ENCODE measurements around the gene EGFLAM. TPM values are rescaled to one million over a fixed set of nuclear protein-coding genes. Genes with fewer than 3 reads are reported as not detected.

Gene EGFLAM
- total and polyA plus RNA-seq, 10 of the 15 experiments (the other 5 are each of a cell fraction or from before 2014, with no cell fraction given): 0.37 TPM; not detected in 9

- intact Hi-C loops (cut with micrococcal nuclease; ENCODE audit: unreplicated experiment): no loop called here
- Histone ChIP-seq H3K9ac (ENCODE audit: control insufficient read depth, insufficient read depth, low read length) (no peak overlapping the region), H3K9me3 (replicated peaks; ENCODE audit: control insufficient read depth, insufficient read depth, low read length) (peaks cover 1% of the 10 kb centered on the region; the same call in 1 of the 3 replicates), H3K4me2 (ENCODE audit: control insufficient read depth, insufficient read depth) (no peak overlapping the region), H4K20me1 (ENCODE audit: control insufficient read depth, insufficient read depth) (no peaks in the 10 kb centered on the region; the same call in 1 of the 2 replicates), H3K4me3 (no peak overlapping the region), H3K36me3 (ENCODE audit: control insufficient read depth in 2 of 2, insufficient read depth in 2 of 2, low read length in 1 of 2) (no peaks in the 10 kb centered on the region), H3K79me2 (ENCODE audit: control insufficient read depth, insufficient read depth, low read length) (no peaks in the 10 kb centered on the region), H3K27me3 (replicated peaks in 1 of 2; ENCODE audit: control insufficient read depth in 2 of 2, insufficient read depth in 2 of 2, low read length in 1 of 2) (peaks cover 0 to 2% of the 10 kb centered on the region in 2 experiments; a peak in 1 of 4 replicates), H2AFZ (ENCODE audit: control insufficient read depth, low read depth, low read length) (no peak overlapping the region), H3K4me1 (ENCODE audit: control insufficient read depth, insufficient read depth, low read length) (no peaks in the 10 kb centered on the region), H3K27ac (ENCODE audit: control insufficient read depth, insufficient read depth) (no peak overlapping the region)
- DNase-seq (ENCODE audit: low read depth, low spot score) (no peak), FAIRE-seq (no peak), ATAC-seq (no peak)
- ChIA-PET POLR2A (no interaction called here), CTCF (interaction anchor here (0.7 kb wide), 1 partner anchor 572 kb away, joined by 4 read pairs; no protein-coding TSS in a partner anchor), RAD21 (ENCODE audit: unreplicated experiment) (no interaction called here), SMC1A (ENCODE audit: uncharacterized antibody, unreplicated experiment) (no interaction called here)
- WGBS (ENCODE audit: insufficient coverage, insufficient replicate concordance, low lambda C conversion rate, missing lambda C conversion rate): 0% methylated on average over 2 of the region's 2 CpGs
- in situ Hi-C loops (cut with MboI): no loop called here
- BruUV-seq (replicated peaks): no TSS peak
- no peak for TF ChIP-seq NBN (IDR thresholded peaks at IDR 0.05)
- TF ChIP-seq RUNX3 (IDR thresholded peaks at IDR 0.05; ENCODE audit: low read length): no peak
- no peak for TF ChIP-seq NR2C2 (IDR thresholded peaks at IDR 0.05; ENCODE audit: borderline replicate concordance, control insufficient read depth, insufficient read length, low read depth)
- no peak for TF ChIP-seq PKNOX1 (IDR thresholded peaks at IDR 0.05)
- TF ChIP-seq NRF1 (conservative IDR thresholded peaks at IDR 0.05; ENCODE audit: low read depth, low read length): no peak
- TF ChIP-seq E2F4 (IDR thresholded peaks at IDR 0.05; ENCODE audit: low read depth, low read length): no peak
- TF ChIP-seq, protein P1, sequence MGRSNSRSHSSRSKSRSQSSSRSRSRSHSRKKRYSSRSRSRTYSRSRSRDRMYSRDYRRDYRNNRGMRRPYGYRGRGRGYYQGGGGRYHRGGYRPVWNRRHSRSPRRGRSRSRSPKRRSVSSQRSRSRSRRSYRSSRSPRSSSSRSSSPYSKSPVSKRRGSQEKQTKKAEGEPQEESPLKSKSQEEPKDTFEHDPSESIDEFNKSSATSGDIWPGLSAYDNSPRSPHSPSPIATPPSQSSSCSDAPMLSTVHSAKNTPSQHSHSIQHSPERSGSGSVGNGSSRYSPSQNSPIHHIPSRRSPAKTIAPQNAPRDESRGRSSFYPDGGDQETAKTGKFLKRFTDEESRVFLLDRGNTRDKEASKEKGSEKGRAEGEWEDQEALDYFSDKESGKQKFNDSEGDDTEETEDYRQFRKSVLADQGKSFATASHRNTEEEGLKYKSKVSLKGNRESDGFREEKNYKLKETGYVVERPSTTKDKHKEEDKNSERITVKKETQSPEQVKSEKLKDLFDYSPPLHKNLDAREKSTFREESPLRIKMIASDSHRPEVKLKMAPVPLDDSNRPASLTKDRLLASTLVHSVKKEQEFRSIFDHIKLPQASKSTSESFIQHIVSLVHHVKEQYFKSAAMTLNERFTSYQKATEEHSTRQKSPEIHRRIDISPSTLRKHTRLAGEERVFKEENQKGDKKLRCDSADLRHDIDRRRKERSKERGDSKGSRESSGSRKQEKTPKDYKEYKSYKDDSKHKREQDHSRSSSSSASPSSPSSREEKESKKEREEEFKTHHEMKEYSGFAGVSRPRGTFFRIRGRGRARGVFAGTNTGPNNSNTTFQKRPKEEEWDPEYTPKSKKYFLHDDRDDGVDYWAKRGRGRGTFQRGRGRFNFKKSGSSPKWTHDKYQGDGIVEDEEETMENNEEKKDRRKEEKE (IDR thresholded peaks at IDR 0.05): no peak
- TF ChIP-seq ASH2L (IDR thresholded peaks at IDR 0.05; ENCODE audit: borderline replicate concordance, low read depth): no peak
- no peak for TF ChIP-seq HDGF (IDR thresholded peaks at IDR 0.05)
- no peak for TF ChIP-seq MYC (IDR thresholded peaks at IDR 0.05; ENCODE audit: insufficient read depth, insufficient read length, insufficient replicate concordance, low read length, severe bottlenecking)
- TF ChIP-seq, protein P2, sequence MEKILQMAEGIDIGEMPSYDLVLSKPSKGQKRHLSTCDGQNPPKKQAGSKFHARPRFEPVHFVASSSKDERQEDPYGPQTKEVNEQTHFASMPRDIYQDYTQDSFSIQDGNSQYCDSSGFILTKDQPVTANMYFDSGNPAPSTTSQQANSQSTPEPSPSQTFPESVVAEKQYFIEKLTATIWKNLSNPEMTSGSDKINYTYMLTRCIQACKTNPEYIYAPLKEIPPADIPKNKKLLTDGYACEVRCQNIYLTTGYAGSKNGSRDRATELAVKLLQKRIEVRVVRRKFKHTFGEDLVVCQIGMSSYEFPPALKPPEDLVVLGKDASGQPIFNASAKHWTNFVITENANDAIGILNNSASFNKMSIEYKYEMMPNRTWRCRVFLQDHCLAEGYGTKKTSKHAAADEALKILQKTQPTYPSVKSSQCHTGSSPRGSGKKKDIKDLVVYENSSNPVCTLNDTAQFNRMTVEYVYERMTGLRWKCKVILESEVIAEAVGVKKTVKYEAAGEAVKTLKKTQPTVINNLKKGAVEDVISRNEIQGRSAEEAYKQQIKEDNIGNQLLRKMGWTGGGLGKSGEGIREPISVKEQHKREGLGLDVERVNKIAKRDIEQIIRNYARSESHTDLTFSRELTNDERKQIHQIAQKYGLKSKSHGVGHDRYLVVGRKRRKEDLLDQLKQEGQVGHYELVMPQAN (conservative IDR thresholded peaks at IDR 0.05): no peak
- no peak for TF ChIP-seq CBX3 (IDR thresholded peaks at IDR 0.05; ENCODE audit: borderline replicate concordance, low read depth)
- TF ChIP-seq MXI1 (IDR thresholded peaks at IDR 0.05; ENCODE audit: low read depth, low read length): no peak
- no peak for TF ChIP-seq KLF5 (IDR thresholded peaks at IDR 0.05; ENCODE audit: partially characterized antibody)
- TF ChIP-seq, protein P3, sequence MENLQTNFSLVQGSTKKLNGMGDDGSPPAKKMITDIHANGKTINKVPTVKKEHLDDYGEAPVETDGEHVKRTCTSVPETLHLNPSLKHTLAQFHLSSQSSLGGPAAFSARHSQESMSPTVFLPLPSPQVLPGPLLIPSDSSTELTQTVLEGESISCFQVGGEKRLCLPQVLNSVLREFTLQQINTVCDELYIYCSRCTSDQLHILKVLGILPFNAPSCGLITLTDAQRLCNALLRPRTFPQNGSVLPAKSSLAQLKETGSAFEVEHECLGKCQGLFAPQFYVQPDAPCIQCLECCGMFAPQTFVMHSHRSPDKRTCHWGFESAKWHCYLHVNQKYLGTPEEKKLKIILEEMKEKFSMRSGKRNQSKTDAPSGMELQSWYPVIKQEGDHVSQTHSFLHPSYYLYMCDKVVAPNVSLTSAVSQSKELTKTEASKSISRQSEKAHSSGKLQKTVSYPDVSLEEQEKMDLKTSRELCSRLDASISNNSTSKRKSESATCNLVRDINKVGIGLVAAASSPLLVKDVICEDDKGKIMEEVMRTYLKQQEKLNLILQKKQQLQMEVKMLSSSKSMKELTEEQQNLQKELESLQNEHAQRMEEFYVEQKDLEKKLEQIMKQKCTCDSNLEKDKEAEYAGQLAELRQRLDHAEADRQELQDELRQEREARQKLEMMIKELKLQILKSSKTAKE (IDR thresholded peaks at IDR 0.05; ENCODE audit: low read depth, poor library complexity, severe bottlenecking): no peak
- TF ChIP-seq WRNIP1 (IDR thresholded peaks at IDR 0.05; ENCODE audit: borderline replicate concordance, low read depth, low read length): no peak
Observed at GRCh38 chr5:38237681-38238080, 20.7 kb upstream of the EGFLAM start.

All from GM12878 (cell line).